SK-N-SH (cell line): ENCODE data around the gene FMNL2. TPM values are rescaled to one million over a fixed set of nuclear protein-coding genes. Genes with fewer than 3 reads are reported as not detected.

Experiments
- CTCF ChIA-PET: fragments of 300-600, 350-600 bp; formaldehyde crosslinking; extraction: SDS; loops from one replicate; lab custom pipeline; 2021; lab: Yijun Ruan, JAX
- POLR2A ChIA-PET: fragments of 350-600 bp; sonication (Branson Sonifier 250); formaldehyde crosslinking; extraction: SDS; loops from one replicate; lab custom pipeline; 2020; ENCODE audit warnings: antibody characterized with exemption, inconsistent platforms; lab: Yijun Ruan, JAX
- DNase-seq: peaks from one replicate; pipeline ENCODE4 v3.0.0; 2012
- H2AFZ ChIP-seq: fragments of 200-600 bp; sonication (generic); 2 replicates; pipeline ENCODE4 v1.8.1; 2016; ENCODE audit warnings: antibody characterized with exemption, mild to moderate bottlenecking, low read depth
- H3F3A ChIP-seq: fragments of 200-600 bp; sonication (generic); replicated peaks from 2 replicates; pipeline ENCODE3; 2016; ENCODE audit warnings: antibody characterized with exemption, mild to moderate bottlenecking; ENCODE audit not compliant: insufficient read depth
- H3K27ac ChIP-seq, 2 experiments: fragments of 200-500 bp in 1 of 2; fragments of 200-600 bp in 1 of 2; sonication (Bioruptor generic) in 1 of 2; sonication (generic), shearing (Covaris generic) in 1 of 2; 2 replicates each; pipeline versions ENCODE4 v1.5.1 to v1.6.1; 2014 to 2016; ENCODE audit warnings: low read depth in 2 of 2, inconsistent platforms in 1 of 2, low read length in 1 of 2, mild to moderate bottlenecking in 1 of 2, mixed read lengths in 1 of 2
- H3K27me3 ChIP-seq: fragments of 200-600 bp; sonication (generic), shearing (Covaris generic); 2 replicates; pipeline ENCODE4 v1.6.1; 2016; ENCODE audit warnings: mixed run types; ENCODE audit not compliant: insufficient read depth
- H3K36me3 ChIP-seq, 2 experiments: fragments of 200-500 bp in 1 of 2; fragments of 200-600 bp in 1 of 2; sonication (Bioruptor generic) in 1 of 2; sonication (generic) in 1 of 2; replicated peaks in 1 of 2; 2 replicates each; pipeline versions ENCODE3 to v1.5.1; 2014 to 2016; ENCODE audit warnings: low read length in 1 of 2, mild to moderate bottlenecking in 1 of 2; ENCODE audit not compliant: insufficient read depth in 2 of 2, control insufficient read depth in 1 of 2
- H3K4me1 ChIP-seq, 2 experiments: fragments of 200-500 bp in 1 of 2; fragments of 200-600 bp in 1 of 2; sonication (Bioruptor generic) in 1 of 2; sonication (generic), shearing (Covaris generic) in 1 of 2; 2 replicates each; pipeline versions ENCODE4 v1.5.1 to v1.6.1; 2014 to 2016; ENCODE audit warnings: low read depth in 1 of 2, low read length in 1 of 2, mixed run types in 1 of 2; ENCODE audit not compliant: insufficient read depth in 2 of 2, control insufficient read depth in 1 of 2
- H3K4me2 ChIP-seq: fragments of 200-600 bp; sonication (generic), shearing (Covaris generic); 2 replicates; pipeline ENCODE4 v1.6.1; 2017; ENCODE audit warnings: mixed run types
- H3K4me3 ChIP-seq, 2 experiments: fragments of 200-500 bp in 1 of 2; fragments of 200-600 bp in 1 of 2; sonication (Bioruptor generic) in 1 of 2; sonication (generic), shearing (Covaris generic) in 1 of 2; 2 replicates each; pipeline versions ENCODE4 v1.5.1 to v1.8.1; 2014 to 2016; ENCODE audit warnings: low read depth in 2 of 2, inconsistent platforms in 1 of 2, low read length in 1 of 2, mild to moderate bottlenecking in 1 of 2, mixed read lengths in 1 of 2, moderate library complexity in 1 of 2
- H3K79me2 ChIP-seq: fragments of 200-600 bp; sonication (generic); 2 replicates; pipeline ENCODE4 v1.8.1; 2017; ENCODE audit warnings: mild to moderate bottlenecking; ENCODE audit not compliant: insufficient read depth
- H3K9ac ChIP-seq: fragments of 200-600 bp; sonication (generic); 2 replicates; pipeline ENCODE4 v1.6.1; 2017; ENCODE audit warnings: mixed run types
- H3K9me2 ChIP-seq: fragments of 200-600 bp; sonication (generic); 2 replicates; pipeline ENCODE4 v1.6.1; 2017; ENCODE audit warnings: mixed run types
- H3K9me3 ChIP-seq: fragments of 200-600 bp; sonication (generic); 2 replicates; pipeline ENCODE4 v1.6.1; 2017; ENCODE audit warnings: mixed run types, mild to moderate bottlenecking, moderate library complexity
- H4K20me1 ChIP-seq: fragments of 200-600 bp; sonication (generic); 2 replicates; pipeline ENCODE4 v1.6.1; 2017; ENCODE audit warnings: mild to moderate bottlenecking, mixed run types; ENCODE audit not compliant: insufficient read depth
- EP300 ChIP-seq, 2 experiments: IDR thresholded peaks; 2 replicates each; pipeline versions ENCODE4 v1.4.0 to v1.6.1; 2012; ENCODE audit warnings: borderline replicate concordance in 1 of 2, low read depth in 1 of 2, low read length in 1 of 2
- FOXJ3 ChIP-seq: sonication (generic); formaldehyde crosslinking; IDR thresholded peaks from 2 replicates; pipeline ENCODE4 v1.5.1; 2020; ENCODE audit warnings: mild to moderate bottlenecking, missing genetic modification reagents
- GABPA ChIP-seq: IDR thresholded peaks from 2 replicates; pipeline ENCODE4 v1.4.0; 2012; ENCODE audit warnings: low read depth, mild to moderate bottlenecking
- GATA2 ChIP-seq: sonication (generic); formaldehyde crosslinking; IDR thresholded peaks from 2 replicates; pipeline ENCODE4 v1.5.0; 2020; ENCODE audit warnings: mild to moderate bottlenecking, missing genetic modification reagents
- IRF3 ChIP-seq: fragments of 150-350 bp; IDR thresholded peaks from 2 replicates; pipeline ENCODE4 v1.6.1; 2016; ENCODE audit warnings: mild to moderate bottlenecking, low read depth, low read length
- MEF2A ChIP-seq: IDR thresholded peaks from 2 replicates; pipeline ENCODE4 v1.4.0; 2012; ENCODE audit warnings: low read depth, borderline replicate concordance
- MXI1 ChIP-seq: IDR thresholded peaks from 2 replicates; pipeline ENCODE4 v1.6.1; 2012; ENCODE audit warnings: mild to moderate bottlenecking, low read depth, low read length, improper control_type of control experiment
- NFIC ChIP-seq: IDR thresholded peaks from 2 replicates; pipeline ENCODE4 v1.4.0; 2012; ENCODE audit warnings: borderline replicate concordance
- NRF1 ChIP-seq: IDR thresholded peaks from 2 replicates; pipeline ENCODE4 v1.6.1; 2012; ENCODE audit warnings: low read depth, mild to moderate bottlenecking, low read length
- POLR2AphosphoS5 ChIP-seq: IDR thresholded peaks from 2 replicates; pipeline ENCODE4 v1.6.1; 2012; ENCODE audit warnings: low read depth, low read length
- RAD21 ChIP-seq: IDR thresholded peaks from 2 replicates; pipeline ENCODE4 v1.6.1; 2012; ENCODE audit warnings: mild to moderate bottlenecking, low read length
- RCOR1 ChIP-seq: fragments of 150-350 bp; IDR thresholded peaks from 2 replicates; pipeline ENCODE4 v1.6.1; 2017; ENCODE audit warnings: antibody characterized with exemption, low read length
- SIN3A ChIP-seq: IDR thresholded peaks from 2 replicates; pipeline ENCODE4 v1.6.1; 2012; ENCODE audit warnings: low read depth, mild to moderate bottlenecking, low read length, moderate library complexity, borderline replicate concordance
- SMC3 ChIP-seq: IDR thresholded peaks from 2 replicates; pipeline ENCODE4 v1.6.1; 2012; ENCODE audit warnings: low read depth, low read length, improper control_type of control experiment
- TAF1 ChIP-seq: IDR thresholded peaks from 2 replicates; pipeline ENCODE4 v1.6.1; 2012; ENCODE audit warnings: low read depth, mild to moderate bottlenecking, low read length, moderate library complexity, borderline replicate concordance
- TCF12 ChIP-seq: IDR thresholded peaks from 2 replicates; pipeline ENCODE4 v1.4.0; 2012
- TEAD4 ChIP-seq: IDR thresholded peaks from 2 replicates; pipeline ENCODE4 v1.4.0; 2012; ENCODE audit warnings: mild to moderate bottlenecking, borderline replicate concordance; ENCODE audit not compliant: insufficient read depth
- YY1 ChIP-seq: IDR thresholded peaks from 2 replicates; pipeline ENCODE4 v1.4.0; 2012; ENCODE audit warnings: low read depth, mild to moderate bottlenecking
- WGBS: methylation state at CpG from one replicate; pipeline ENCODE4 v1.1.6; 2017; ENCODE audit warnings: low lambda C conversion rate; 5-methylcytosine and 5-hydroxymethylcytosine counted together
- polyA plus RNA-seq, 3 experiments: library from polyadenylated mRNA; depleted of rRNA; stranded (reverse); fragments of >200 nt; gene quantifications; 2 replicates each; pipeline ENCODE4 v1.2.3, GENCODE V29; 2012
- small RNA-seq, 7 experiments: library from RNA; depleted of rRNA; stranded (forward); fragments of <200 nt; gene quantifications; one replicate each; pipeline ENCODE3, GENCODE V24; 2012
- TF ChIP-seq, protein P1 (sequence below): IDR thresholded peaks from 2 replicates; pipeline ENCODE4; 2012
- TF ChIP-seq, protein P2 (sequence below): IDR thresholded peaks from 2 replicates; pipeline ENCODE4 v1.4.0; 2012; ENCODE audit warnings: low read depth, borderline replicate concordance

FMNL2 gene
- polyA plus RNA-seq, 1 of the 3 experiments (the other 2 are of a cell fraction): 14.5 TPM

- peaks cover 37% of the 10 kb centered on the region for H3F3A ChIP-seq
- peaks cover 19 to 36% of the 10 kb centered on the region in 2 experiments for H3K36me3 ChIP-seq
- H3K4me2 ChIP-seq: no peak overlapping the region
- WGBS: 88% methylated on average over 1 of the region's 1 CpG
- H2AFZ ChIP-seq: no peak overlapping the region
- CTCF ChIA-PET: interaction anchor here (1.2 to 2.2 kb wide), 2 partner anchors 20 to 44 kb away, joined by 5 read pairs; no protein-coding TSS in a partner anchor
- POLR2A ChIA-PET: no interaction called here
- H3K9me2 ChIP-seq: no peaks in the 10 kb centered on the region
- peaks cover 97% of the 10 kb centered on the region for H3K79me2 ChIP-seq
- H4K20me1 ChIP-seq: peaks cover 40% of the 10 kb centered on the region
- H3K4me1 ChIP-seq: peaks cover 0 to 9% of the 10 kb centered on the region in 2 experiments; a peak in 2 of 4 replicates
- TF ChIP-seq TCF12 (no peak), RCOR1 (no peak), NFIC (no peak), FOXJ3 (CRISPR knock-in tag) (no peak), EP300 (IDR thresholded peaks at IDR 0.05; ENCODE audit: borderline replicate concordance in 1 of 2, low read depth in 1 of 2, low read length in 1 of 2) (no peak), MEF2A (no peak), GABPA (no peak), NRF1 (no peak), SMC3 (no peak), GATA2 (CRISPR knock-in tag) (no peak), IRF3 (no peak), POLR2AphosphoS5 (no peak), TEAD4 (no peak), TAF1 (no peak), YY1 (no peak), RAD21 (no peak), SIN3A (no peak), MXI1 (no peak)
- TF ChIP-seq, protein P1, sequence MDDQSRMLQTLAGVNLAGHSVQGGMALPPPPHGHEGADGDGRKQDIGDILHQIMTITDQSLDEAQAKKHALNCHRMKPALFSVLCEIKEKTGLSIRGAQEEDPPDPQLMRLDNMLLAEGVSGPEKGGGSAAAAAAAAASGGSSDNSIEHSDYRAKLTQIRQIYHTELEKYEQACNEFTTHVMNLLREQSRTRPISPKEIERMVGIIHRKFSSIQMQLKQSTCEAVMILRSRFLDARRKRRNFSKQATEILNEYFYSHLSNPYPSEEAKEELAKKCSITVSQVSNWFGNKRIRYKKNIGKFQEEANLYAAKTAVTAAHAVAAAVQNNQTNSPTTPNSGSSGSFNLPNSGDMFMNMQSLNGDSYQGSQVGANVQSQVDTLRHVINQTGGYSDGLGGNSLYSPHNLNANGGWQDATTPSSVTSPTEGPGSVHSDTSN: no peak
- TF ChIP-seq, protein P2, sequence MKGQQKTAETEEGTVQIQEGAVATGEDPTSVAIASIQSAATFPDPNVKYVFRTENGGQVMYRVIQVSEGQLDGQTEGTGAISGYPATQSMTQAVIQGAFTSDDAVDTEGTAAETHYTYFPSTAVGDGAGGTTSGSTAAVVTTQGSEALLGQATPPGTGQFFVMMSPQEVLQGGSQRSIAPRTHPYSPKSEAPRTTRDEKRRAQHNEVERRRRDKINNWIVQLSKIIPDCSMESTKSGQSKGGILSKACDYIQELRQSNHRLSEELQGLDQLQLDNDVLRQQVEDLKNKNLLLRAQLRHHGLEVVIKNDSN: no peak
- DNase-seq: no peak
- H3K4me3 ChIP-seq: no peak overlapping the region
- H3K27me3 ChIP-seq: no peaks in the 10 kb centered on the region
- no peak overlapping the region for H3K9ac ChIP-seq
- peak overlapping the region; percentile 22 to 39; a peak in 2 of 4 replicates for H3K27ac ChIP-seq
- no peaks in the 10 kb centered on the region for H3K9me3 ChIP-seq
Measured at GRCh38 chr2:152696476-152696875, 361.5 kb downstream of the FMNL2 start.

Small RNA genes lying within 50 kb of the gene (small RNA-seq; reads per million reads assigned to genes)
- gene AC012443.1: 0 reads per million in 7 experiments

Other genes starting within 250 kb of the FMNL2 start
- gene CACNB4, start 236.1 kb upstream of the FMNL2 start, polyA plus RNA-seq (2012; rRNA removed): 0.10 and 0.18 TPM in 2 replicates
- gene STAM2, start 159.4 kb upstream of the FMNL2 start, polyA plus RNA-seq (2012; rRNA removed): 6.9 and 10.1 TPM in 2 replicates